Measurements from ENCODE around the gene CRADD. TPM values are rescaled to one million over a fixed set of nuclear protein-coding genes. Genes with fewer than 3 reads are reported as not detected.
"Not testable (repeated sequence)": the region's sequence is repeated elsewhere in the genome, so short reads cannot be mapped to it uniquely, and the experiment has no call there.

CRADD gene
- total RNA-seq, 1 donor from 2014 or later = 9.1 TPM

- Mint-ChIP-seq H3K9me3 (ENCODE audit: low read depth) (peaks cover 14% of the 10 kb centered on the region), H3K4me3 (ENCODE audit: unreplicated experiment) (no peak overlapping the region), H3K27me3 (ENCODE audit: low read depth) (no peaks in the 10 kb centered on the region), H3K27ac (ENCODE audit: unreplicated experiment) (no peak overlapping the region), H3K4me1 (ENCODE audit: low read depth) (peaks cover 20% of the 10 kb centered on the region), H3K36me3 (ENCODE audit: low read depth) (peaks cover 6% of the 10 kb centered on the region)
- no peak for TF ChIP-seq CTCF (IDR thresholded peaks at IDR 0.05)
- DNase-seq (ENCODE audit: low spot score) = no peak
Observed at GRCh38 chr12:93709386-93709785, 32.2 kb downstream of the CRADD start.

DNA sequence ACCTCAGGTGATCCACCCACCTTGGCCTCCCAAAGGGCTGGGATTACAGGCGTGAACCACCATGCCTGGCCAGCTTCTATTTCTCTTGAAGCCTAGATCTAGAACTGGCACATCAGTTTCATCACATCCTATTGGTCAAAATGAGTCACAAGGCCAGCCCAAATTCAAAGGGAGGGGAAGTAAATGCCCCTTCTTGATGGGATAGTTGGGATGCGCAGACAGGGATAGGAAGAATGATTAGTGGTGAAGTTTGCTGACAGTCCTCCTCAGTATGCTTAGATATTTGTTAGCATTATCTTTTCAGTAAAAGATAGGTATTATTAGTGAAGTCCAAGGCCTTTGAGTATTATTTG, 33.4 kb downstream of the CRADD start:
- no peak overlapping the region for H3K4me3 Mint-ChIP-seq (ENCODE audit: unreplicated experiment)
- no peak for DNase-seq (ENCODE audit: low spot score)
- H3K27me3 Mint-ChIP-seq (ENCODE audit: low read depth) = no peaks in the 10 kb centered on the region
- H3K36me3 Mint-ChIP-seq (ENCODE audit: low read depth) = peaks cover 6% of the 10 kb centered on the region
- no peak overlapping the region for H3K27ac Mint-ChIP-seq (ENCODE audit: unreplicated experiment)
- peaks cover 19% of the 10 kb centered on the region for H3K4me1 Mint-ChIP-seq (ENCODE audit: low read depth)
- no peak for TF ChIP-seq CTCF (IDR thresholded peaks at IDR 0.05)
- peaks cover 17% of the 10 kb centered on the region for H3K9me3 Mint-ChIP-seq (ENCODE audit: low read depth)

DNA sequence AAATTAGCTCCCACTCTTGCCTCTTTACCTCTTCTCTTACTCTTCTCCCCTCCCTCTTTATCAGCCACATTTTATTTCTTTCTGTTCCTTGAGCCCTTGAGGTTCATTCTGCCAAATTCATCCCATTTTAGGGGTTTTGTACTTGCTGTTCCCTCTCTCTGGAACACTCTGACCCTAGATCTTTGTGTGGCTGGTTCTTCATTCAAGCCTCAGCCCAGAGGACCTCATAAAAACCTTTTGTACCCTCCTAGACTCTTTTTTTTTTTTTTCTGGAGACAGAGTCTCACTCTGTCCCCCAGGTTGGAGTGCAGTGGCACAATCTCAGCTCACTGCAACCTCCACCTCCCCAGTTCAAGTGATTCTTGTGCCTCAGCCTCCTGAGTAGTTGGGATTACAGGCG, 34.3 kb downstream of the CRADD start:
- not testable (repeated sequence) for H3K4me1 Mint-ChIP-seq (ENCODE audit: low read depth)
- H3K9me3 Mint-ChIP-seq (ENCODE audit: low read depth) = peaks cover 17% of the 10 kb centered on the region

DNA sequence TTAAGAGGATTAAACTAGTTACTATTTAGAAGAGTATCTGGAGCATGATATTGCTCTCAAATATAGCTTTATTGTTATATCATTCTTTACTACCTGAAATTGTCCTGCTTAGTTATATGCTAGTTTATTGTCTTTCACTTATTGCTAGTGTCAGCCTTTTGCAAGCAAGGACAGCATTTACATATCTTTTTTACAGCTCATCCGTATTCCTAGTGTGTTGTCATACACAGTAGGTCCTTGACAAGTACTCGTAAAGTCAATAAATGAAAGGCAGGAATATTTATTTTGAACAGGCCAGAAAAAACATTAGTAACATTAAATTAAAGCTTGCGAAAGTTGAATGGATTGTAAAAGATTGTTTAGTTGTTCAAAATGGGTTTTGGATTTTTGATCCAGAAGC, 35.0 kb downstream of the CRADD start:
- Mint-ChIP-seq H3K4me1 (ENCODE audit: low read depth) (peaks cover 3% of the 10 kb centered on the region), H3K36me3 (ENCODE audit: low read depth) (peaks cover 6% of the 10 kb centered on the region), H3K27me3 (ENCODE audit: low read depth) (no peaks in the 10 kb centered on the region), H3K9me3 (ENCODE audit: low read depth) (peaks cover 17% of the 10 kb centered on the region), H3K27ac (ENCODE audit: unreplicated experiment) (no peak overlapping the region), H3K4me3 (ENCODE audit: unreplicated experiment) (no peak overlapping the region)
- DNase-seq (ENCODE audit: low spot score) = no peak
- no peak for TF ChIP-seq CTCF (IDR thresholded peaks at IDR 0.05)

More for the DNA sequence above, 34.3 kb downstream of the CRADD start:
- not testable (repeated sequence) for DNase-seq (ENCODE audit: low spot score); H3K27me3 Mint-ChIP-seq (ENCODE audit: low read depth); H3K27ac Mint-ChIP-seq (ENCODE audit: unreplicated experiment); H3K36me3 Mint-ChIP-seq (ENCODE audit: low read depth); H3K4me3 Mint-ChIP-seq (ENCODE audit: unreplicated experiment)

- no peaks in the 10 kb centered on the region for H3K27me3 Mint-ChIP-seq (ENCODE audit: low read depth)
- no peak overlapping the region for H3K27ac Mint-ChIP-seq (ENCODE audit: unreplicated experiment)
- no peak overlapping the region for H3K4me3 Mint-ChIP-seq (ENCODE audit: unreplicated experiment)
- no peak for DNase-seq (ENCODE audit: low spot score)
- no peaks in the 10 kb centered on the region for H3K4me1 Mint-ChIP-seq (ENCODE audit: low read depth)
- no peak for TF ChIP-seq CTCF (IDR thresholded peaks at IDR 0.05)
- H3K36me3 Mint-ChIP-seq (ENCODE audit: low read depth) = peaks cover 6% of the 10 kb centered on the region
- H3K9me3 Mint-ChIP-seq (ENCODE audit: low read depth) = peaks cover 18% of the 10 kb centered on the region
Observed at GRCh38 chr12:93713060-93713459, 35.9 kb downstream of the CRADD start.

DNA sequence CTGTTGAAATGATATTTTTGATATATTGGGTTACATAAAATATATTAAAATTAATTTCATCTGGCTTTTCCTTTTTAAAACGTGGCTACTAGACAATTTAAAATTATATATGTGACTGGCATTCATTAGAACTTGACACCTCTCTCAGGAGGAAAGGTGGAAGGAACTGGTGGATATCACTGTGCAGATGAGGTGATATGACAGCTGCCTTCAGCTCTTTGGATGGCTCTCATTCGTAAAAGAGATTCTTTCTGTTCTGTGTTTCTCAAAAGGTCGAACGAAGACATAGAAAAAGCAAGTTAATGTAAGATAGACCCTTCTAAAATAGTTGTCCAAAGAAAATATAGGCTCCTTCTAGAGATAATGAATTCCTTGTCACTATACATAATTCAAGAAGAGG, 36.6 kb downstream of the CRADD start:
- Mint-ChIP-seq H3K27ac (ENCODE audit: unreplicated experiment) (no peak overlapping the region), H3K4me3 (ENCODE audit: unreplicated experiment) (no peak overlapping the region), H3K4me1 (ENCODE audit: low read depth) (no peaks in the 10 kb centered on the region), H3K9me3 (ENCODE audit: low read depth) (peaks cover 20% of the 10 kb centered on the region), H3K36me3 (ENCODE audit: low read depth) (peaks cover 6% of the 10 kb centered on the region), H3K27me3 (ENCODE audit: low read depth) (no peaks in the 10 kb centered on the region)
- DNase-seq (ENCODE audit: low spot score) = no peak
- no peak for TF ChIP-seq CTCF (IDR thresholded peaks at IDR 0.05)

Data from chondrocyte (in vitro differentiated cells).